ENCODE results near the gene HOGA1.
"Not testable (repeated sequence)": the region's sequence is repeated elsewhere in the genome, so short reads cannot be mapped to it uniquely, and the experiment has no call there.

Gene HOGA1

GRCh38 chr10:97551271-97551670 is 32.9 kb upstream of the HOGA1 start:
- no peak overlapping the region for H3K4me3 ChIP-seq (ENCODE audit: low read length)
- no peaks in the 10 kb centered on the region for H3K36me3 ChIP-seq (replicated peaks; ENCODE audit: low read depth, low read length)
- H3K79me2 ChIP-seq (ENCODE audit: low read length) = no peaks in the 10 kb centered on the region
- TF ChIP-seq CTCF (IDR thresholded peaks at IDR 0.05; ENCODE audit: low read depth, low read length) (no peak), EZH2phosphoT487 (IDR thresholded peaks at IDR 0.05; ENCODE audit: low read depth) (no peak)
- H3K4me2 ChIP-seq (ENCODE audit: low read length) = no peak overlapping the region
- no peak overlapping the region for H2AFZ ChIP-seq (ENCODE audit: low read depth, low read length)
- no peak overlapping the region for H3K9ac ChIP-seq (ENCODE audit: low read length)
- H3K27ac ChIP-seq (ENCODE audit: low read length) = no peak overlapping the region
- H3K27me3 ChIP-seq (ENCODE audit: low read depth, low read length) = no peaks in the 10 kb centered on the region
- H3K9me3 ChIP-seq (ENCODE audit: insufficient read depth, low read length) = no peaks in the 10 kb centered on the region
- H3K4me1 ChIP-seq (ENCODE audit: low read length) = no peaks in the 10 kb centered on the region
- no peaks in the 10 kb centered on the region for H4K20me1 ChIP-seq (ENCODE audit: insufficient read depth, low read length)

DNA sequence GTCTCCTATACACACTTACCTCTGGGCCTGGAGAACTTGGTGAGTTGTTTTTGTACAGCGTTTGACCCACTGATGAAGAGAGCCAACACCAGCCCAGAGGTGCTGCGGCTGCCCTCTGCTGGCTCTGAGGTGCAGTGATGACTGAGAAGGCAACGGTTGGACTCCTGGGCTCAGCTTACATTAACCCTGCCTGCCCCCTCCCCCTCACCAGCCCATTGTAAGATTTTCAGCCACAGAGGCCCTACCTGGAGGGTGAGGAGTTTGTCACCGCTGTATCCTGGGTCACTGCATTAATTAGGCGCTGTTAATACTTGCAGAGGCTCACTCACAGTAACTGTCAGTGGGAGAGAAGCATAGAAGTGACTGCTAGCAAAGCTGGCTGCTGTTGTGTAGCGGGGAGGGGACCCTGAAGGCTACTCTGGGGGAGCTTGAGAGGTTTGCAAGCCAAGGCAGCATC is 30.6 kb upstream of the HOGA1 start:
- Histone ChIP-seq H3K4me1 (ENCODE audit: low read length) (no peaks in the 10 kb centered on the region), H3K79me2 (ENCODE audit: low read length) (no peaks in the 10 kb centered on the region), H3K27ac (ENCODE audit: low read length) (no peak overlapping the region), H4K20me1 (ENCODE audit: insufficient read depth, low read length) (no peaks in the 10 kb centered on the region), H3K4me2 (ENCODE audit: low read length) (no peak overlapping the region), H3K9me3 (ENCODE audit: insufficient read depth, low read length) (no peaks in the 10 kb centered on the region), H3K4me3 (ENCODE audit: low read length) (no peak overlapping the region), H2AFZ (ENCODE audit: low read depth, low read length) (no peak overlapping the region), H3K27me3 (ENCODE audit: low read depth, low read length) (no peaks in the 10 kb centered on the region), H3K9ac (ENCODE audit: low read length) (no peak overlapping the region), H3K36me3 (replicated peaks; ENCODE audit: low read depth, low read length) (no peaks in the 10 kb centered on the region)
- TF ChIP-seq EZH2phosphoT487 (IDR thresholded peaks at IDR 0.05; ENCODE audit: low read depth) (no peak), CTCF (IDR thresholded peaks at IDR 0.05; ENCODE audit: low read depth, low read length) (peak; percentile 62)

GRCh38 chr10:97554336-97554735 is 29.9 kb upstream of the HOGA1 start:
- not testable (repeated sequence) for H3K9ac ChIP-seq (ENCODE audit: low read length)

DNA sequence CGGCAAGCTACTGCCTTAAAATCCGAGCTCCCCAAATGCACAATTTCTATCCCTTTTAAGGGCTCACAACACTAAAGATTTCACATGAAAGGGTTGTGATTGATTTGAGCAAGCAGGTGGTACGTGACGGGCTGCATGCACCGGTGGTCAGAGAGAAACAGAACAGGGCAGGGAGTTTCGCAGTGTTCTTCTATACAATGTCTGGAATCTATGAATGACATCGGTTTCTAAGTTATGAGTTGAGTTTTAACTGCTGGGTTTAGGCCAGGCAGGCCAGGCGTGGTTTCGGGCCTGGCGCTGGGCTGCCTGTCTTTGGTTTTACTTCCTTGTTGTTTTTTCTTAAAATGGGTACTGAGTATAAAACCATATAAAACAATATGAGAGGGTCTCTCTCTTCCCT is 28.6 kb upstream of the HOGA1 start:
- H3K27ac ChIP-seq (ENCODE audit: low read length); H3K36me3 ChIP-seq (replicated peaks; ENCODE audit: low read depth, low read length); H3K79me2 ChIP-seq (ENCODE audit: low read length); H2AFZ ChIP-seq (ENCODE audit: low read depth, low read length); H3K27me3 ChIP-seq (ENCODE audit: low read depth, low read length); H3K9ac ChIP-seq (ENCODE audit: low read length); H3K4me1 ChIP-seq (ENCODE audit: low read length); H3K9me3 ChIP-seq (ENCODE audit: insufficient read depth, low read length); H3K4me3 ChIP-seq (ENCODE audit: low read length); H3K4me2 ChIP-seq (ENCODE audit: low read length); H4K20me1 ChIP-seq (ENCODE audit: insufficient read depth, low read length): not testable (repeated sequence)

More at GRCh38 chr10:97554336-97554735, 29.9 kb upstream of the HOGA1 start:
- H2AFZ ChIP-seq (ENCODE audit: low read depth, low read length); H3K9me3 ChIP-seq (ENCODE audit: insufficient read depth, low read length); H3K4me3 ChIP-seq (ENCODE audit: low read length); H4K20me1 ChIP-seq (ENCODE audit: insufficient read depth, low read length); H3K27ac ChIP-seq (ENCODE audit: low read length); H3K27me3 ChIP-seq (ENCODE audit: low read depth, low read length); H3K36me3 ChIP-seq (replicated peaks; ENCODE audit: low read depth, low read length); H3K79me2 ChIP-seq (ENCODE audit: low read length); H3K4me1 ChIP-seq (ENCODE audit: low read length); H3K4me2 ChIP-seq (ENCODE audit: low read length): not testable (repeated sequence)

DNA sequence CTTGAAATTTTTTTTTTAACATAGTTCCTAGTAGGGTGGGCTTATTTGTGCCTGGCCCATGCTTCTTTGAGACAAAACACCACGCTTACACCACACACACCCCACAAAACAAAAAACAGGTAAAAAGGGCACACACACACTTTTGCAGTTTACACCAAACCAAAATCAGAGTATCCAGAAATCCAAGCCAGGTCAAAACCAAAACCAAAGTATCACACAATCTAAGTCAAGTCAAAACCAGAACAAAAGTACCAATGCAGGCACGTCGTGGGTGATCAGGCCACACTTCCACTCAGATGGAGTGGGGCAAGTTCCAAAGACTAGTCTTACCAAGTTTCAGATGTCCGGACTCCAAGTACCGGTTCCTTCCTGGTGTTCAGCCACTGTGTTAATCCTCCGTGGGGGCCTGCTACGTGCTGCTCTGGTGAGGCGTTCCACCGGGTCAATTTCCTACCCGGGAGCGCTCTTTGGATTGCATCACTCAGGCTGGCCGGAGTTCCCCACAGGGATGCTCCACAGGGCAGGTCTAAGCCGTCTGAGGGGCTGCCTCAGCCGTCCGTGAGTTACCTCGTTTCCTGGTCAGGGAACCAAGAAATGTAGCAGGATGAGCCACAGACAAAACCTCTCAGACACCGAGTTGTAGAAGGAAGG is 23.3 kb upstream of the HOGA1 start:
- H3K27ac ChIP-seq (ENCODE audit: low read length); H2AFZ ChIP-seq (ENCODE audit: low read depth, low read length); H3K79me2 ChIP-seq (ENCODE audit: low read length); H3K4me2 ChIP-seq (ENCODE audit: low read length); H3K4me3 ChIP-seq (ENCODE audit: low read length); H3K36me3 ChIP-seq (replicated peaks; ENCODE audit: low read depth, low read length); H4K20me1 ChIP-seq (ENCODE audit: insufficient read depth, low read length); H3K9me3 ChIP-seq (ENCODE audit: insufficient read depth, low read length); H3K27me3 ChIP-seq (ENCODE audit: low read depth, low read length); H3K4me1 ChIP-seq (ENCODE audit: low read length); H3K9ac ChIP-seq (ENCODE audit: low read length): not testable (repeated sequence)

- not testable (repeated sequence) for H3K4me1 ChIP-seq (ENCODE audit: low read length); H2AFZ ChIP-seq (ENCODE audit: low read depth, low read length); H3K9me3 ChIP-seq (ENCODE audit: insufficient read depth, low read length); H3K79me2 ChIP-seq (ENCODE audit: low read length); H3K4me2 ChIP-seq (ENCODE audit: low read length); H3K4me3 ChIP-seq (ENCODE audit: low read length); H3K27ac ChIP-seq (ENCODE audit: low read length); H4K20me1 ChIP-seq (ENCODE audit: insufficient read depth, low read length); H3K36me3 ChIP-seq (replicated peaks; ENCODE audit: low read depth, low read length); H3K27me3 ChIP-seq (ENCODE audit: low read depth, low read length); H3K9ac ChIP-seq (ENCODE audit: low read length)
Measured at GRCh38 chr10:97561386-97562077, 22.7 kb upstream of the HOGA1 start.

DNA sequence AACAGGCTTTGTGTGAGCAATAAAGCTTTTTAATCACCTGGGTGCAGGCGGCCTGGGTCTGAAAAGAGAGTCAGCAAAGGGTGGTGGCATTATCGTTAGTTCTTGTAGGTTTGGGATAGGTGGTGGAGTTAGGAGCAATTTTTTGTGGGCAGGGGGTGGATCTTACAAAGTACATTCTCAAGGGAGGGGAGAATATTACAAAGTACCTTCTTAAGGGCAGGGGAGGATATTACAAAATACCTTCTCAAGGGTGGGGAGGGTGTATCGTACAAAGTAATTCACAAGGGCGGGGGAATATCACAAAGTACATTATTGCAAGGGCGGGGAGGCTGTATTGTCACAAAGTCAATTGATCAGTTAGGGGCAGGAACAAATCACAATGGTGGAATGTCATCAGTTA is 21.9 kb upstream of the HOGA1 start:
- H3K9me3 ChIP-seq (ENCODE audit: insufficient read depth, low read length); H3K79me2 ChIP-seq (ENCODE audit: low read length); H3K9ac ChIP-seq (ENCODE audit: low read length); H4K20me1 ChIP-seq (ENCODE audit: insufficient read depth, low read length); H3K4me1 ChIP-seq (ENCODE audit: low read length); H3K27me3 ChIP-seq (ENCODE audit: low read depth, low read length); H3K36me3 ChIP-seq (replicated peaks; ENCODE audit: low read depth, low read length); H3K4me2 ChIP-seq (ENCODE audit: low read length); H3K4me3 ChIP-seq (ENCODE audit: low read length); H3K27ac ChIP-seq (ENCODE audit: low read length); H2AFZ ChIP-seq (ENCODE audit: low read depth, low read length): not testable (repeated sequence)
